ENCODE results near the gene CACNA1C. TPM values are rescaled to one million over a fixed set of nuclear protein-coding genes. Genes with fewer than 3 reads are reported as not detected.

Gene CACNA1C
- polyA plus RNA-seq, 1 of the 3 experiments (the other 2 are of a cell fraction) = 1.5 TPM

DNA sequence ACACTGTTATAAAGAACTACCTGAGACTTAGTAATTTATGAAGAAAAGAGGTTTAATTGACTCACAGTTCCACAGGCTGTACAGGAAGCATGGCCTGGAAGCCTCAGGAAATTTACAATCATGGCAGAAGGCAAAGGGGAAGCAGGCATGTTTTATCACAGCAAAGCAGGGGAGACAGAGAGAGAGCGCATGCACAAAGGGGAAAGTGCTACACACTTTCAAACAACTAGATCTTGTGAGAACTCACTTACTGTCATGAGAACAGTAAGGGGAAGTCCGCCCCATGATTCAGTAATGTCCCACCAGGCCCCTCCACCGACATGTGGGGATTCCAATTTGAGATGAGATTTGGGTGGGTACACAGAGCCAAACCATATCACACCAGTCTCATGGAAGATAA lies 313.9 kb downstream of the CACNA1C start:
- Histone ChIP-seq H3K27me3 (ENCODE audit: insufficient read depth) (no peaks in the 10 kb centered on the region), H3K36me3 (replicated peaks in 1 of 2; ENCODE audit: control insufficient read depth in 1 of 2, insufficient read depth in 2 of 2, low read length in 1 of 2) (no peaks in the 10 kb centered on the region), H3K4me3 (ENCODE audit: low read depth in 2 of 2, low read length in 1 of 2) (no peak overlapping the region), H3K79me2 (ENCODE audit: insufficient read depth) (no peaks in the 10 kb centered on the region), H4K20me1 (ENCODE audit: insufficient read depth) (no peaks in the 10 kb centered on the region), H3F3A (replicated peaks; ENCODE audit: insufficient read depth) (no peaks in the 10 kb centered on the region), H2AFZ (ENCODE audit: low read depth) (no peak overlapping the region), H3K4me2 (no peak overlapping the region), H3K27ac (ENCODE audit: low read depth in 2 of 2, low read length in 1 of 2) (no peak overlapping the region), H3K9ac (no peak overlapping the region), H3K9me2 (no peaks in the 10 kb centered on the region), H3K4me1 (ENCODE audit: control insufficient read depth in 1 of 2, insufficient read depth in 2 of 2, low read depth in 1 of 2, low read length in 1 of 2) (peaks cover 0 to 3% of the 10 kb centered on the region in 2 experiments; a peak in 1 of 4 replicates), H3K9me3 (no peaks in the 10 kb centered on the region)
- TF ChIP-seq EP300 (IDR thresholded peaks at IDR 0.05; ENCODE audit: borderline replicate concordance in 1 of 2, low read depth in 1 of 2, low read length in 1 of 2) (no peak), MXI1 (IDR thresholded peaks at IDR 0.05; ENCODE audit: low read depth, low read length) (no peak), GABPA (IDR thresholded peaks at IDR 0.05; ENCODE audit: low read depth) (no peak), USF2 (IDR thresholded peaks at IDR 0.05; ENCODE audit: borderline replicate concordance, low read depth, low read length) (no peak), CHD2 (IDR thresholded peaks at IDR 0.05; ENCODE audit: low read length, partially characterized antibody) (no peak), IRF3 (IDR thresholded peaks at IDR 0.05; ENCODE audit: low read depth, low read length) (no peak), MEF2A (IDR thresholded peaks at IDR 0.05; ENCODE audit: borderline replicate concordance, low read depth) (no peak), PBX3 (IDR thresholded peaks at IDR 0.05) (no peak), FOXJ3 (CRISPR knock-in tag; IDR thresholded peaks at IDR 0.05) (no peak), REST (IDR thresholded peaks at IDR 0.05; ENCODE audit: low read depth, low read length) (no peak), NRF1 (IDR thresholded peaks at IDR 0.05; ENCODE audit: low read depth, low read length) (no peak), RAD21 (IDR thresholded peaks at IDR 0.05; ENCODE audit: low read length) (no peak), YY1 (IDR thresholded peaks at IDR 0.05; ENCODE audit: low read depth) (no peak)
- TF ChIP-seq, protein P1, sequence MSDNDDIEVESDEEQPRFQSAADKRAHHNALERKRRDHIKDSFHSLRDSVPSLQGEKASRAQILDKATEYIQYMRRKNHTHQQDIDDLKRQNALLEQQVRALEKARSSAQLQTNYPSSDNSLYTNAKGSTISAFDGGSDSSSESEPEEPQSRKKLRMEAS (IDR thresholded peaks at IDR 0.05; ENCODE audit: low read depth) = no peak
- WGBS (ENCODE audit: low lambda C conversion rate) = 52% methylated on average over 3 of the region's 3 CpGs
- no peak for DNase-seq
- CTCF ChIA-PET = no interaction called here
- POLR2A ChIA-PET = no interaction called here
